ENCODE data around the gene RALY.
A peak's percentile ranks its signal among the peaks of the same experiment; 100 is the strongest.

RALY gene

DNA sequence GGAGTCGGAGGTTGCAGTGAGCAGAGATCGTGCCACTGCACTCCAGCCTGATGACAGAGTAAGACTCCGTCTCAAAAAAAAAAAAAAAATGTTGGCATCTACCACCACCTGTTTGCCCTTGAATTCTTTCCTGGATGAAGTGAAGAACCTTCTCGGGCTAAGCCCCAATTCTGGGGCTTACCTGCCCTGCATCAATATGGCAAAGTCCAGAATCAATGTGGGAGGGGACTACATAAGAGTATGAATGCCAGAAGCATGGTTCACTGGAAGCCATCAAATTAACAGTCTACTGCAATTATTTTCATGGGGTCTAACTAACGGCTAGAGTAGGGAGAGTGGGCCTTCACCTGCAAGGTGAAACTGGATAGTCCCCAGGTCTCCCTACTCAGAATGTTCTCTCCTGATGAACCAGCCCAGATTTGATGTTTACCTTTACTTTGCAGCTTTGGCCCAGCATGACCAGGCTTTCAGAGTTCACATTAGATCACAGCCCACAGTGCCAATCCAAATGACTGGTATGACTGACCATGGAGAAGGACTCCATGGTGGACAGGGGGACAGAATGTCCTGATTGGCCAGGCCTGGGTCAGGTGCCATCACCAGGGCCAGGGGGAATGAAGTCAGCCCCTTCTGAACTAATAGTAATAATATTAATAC lies 7.0 kb upstream of the RALY start:
- no peak for DNase-seq (ENCODE audit: low read depth in 2 of 2)

- no peak for DNase-seq (ENCODE audit: low read depth in 2 of 2)
These were observed 3.6 kb upstream of the RALY start for GRCh38 chr20:33990075-33990474.

DNA sequence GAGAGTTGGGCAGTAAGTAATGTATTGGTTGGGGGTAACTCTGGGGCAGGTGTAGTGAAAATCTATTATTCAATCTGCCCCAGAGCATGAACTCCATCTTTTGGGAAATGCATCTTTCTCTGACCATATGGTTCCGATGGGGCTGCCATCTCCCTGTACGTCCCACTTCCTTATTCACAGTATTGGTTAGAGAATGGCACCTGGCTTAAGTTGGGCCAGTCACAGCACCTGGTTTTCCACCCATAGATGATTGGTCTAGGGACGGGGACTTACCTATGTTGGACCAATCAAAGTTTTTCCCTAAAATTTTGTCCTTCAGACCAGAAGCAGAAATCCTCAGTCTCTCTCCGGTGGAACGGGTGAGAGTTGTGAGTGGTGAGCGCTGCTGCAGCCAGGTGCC lies 2.2 kb upstream of the RALY start:
- no peak for DNase-seq (ENCODE audit: low read depth in 2 of 2)

- no peak for DNase-seq (ENCODE audit: low read depth in 2 of 2)
These were observed 1.4 kb upstream of the RALY start for GRCh38 chr20:33992145-33992922.

DNA sequence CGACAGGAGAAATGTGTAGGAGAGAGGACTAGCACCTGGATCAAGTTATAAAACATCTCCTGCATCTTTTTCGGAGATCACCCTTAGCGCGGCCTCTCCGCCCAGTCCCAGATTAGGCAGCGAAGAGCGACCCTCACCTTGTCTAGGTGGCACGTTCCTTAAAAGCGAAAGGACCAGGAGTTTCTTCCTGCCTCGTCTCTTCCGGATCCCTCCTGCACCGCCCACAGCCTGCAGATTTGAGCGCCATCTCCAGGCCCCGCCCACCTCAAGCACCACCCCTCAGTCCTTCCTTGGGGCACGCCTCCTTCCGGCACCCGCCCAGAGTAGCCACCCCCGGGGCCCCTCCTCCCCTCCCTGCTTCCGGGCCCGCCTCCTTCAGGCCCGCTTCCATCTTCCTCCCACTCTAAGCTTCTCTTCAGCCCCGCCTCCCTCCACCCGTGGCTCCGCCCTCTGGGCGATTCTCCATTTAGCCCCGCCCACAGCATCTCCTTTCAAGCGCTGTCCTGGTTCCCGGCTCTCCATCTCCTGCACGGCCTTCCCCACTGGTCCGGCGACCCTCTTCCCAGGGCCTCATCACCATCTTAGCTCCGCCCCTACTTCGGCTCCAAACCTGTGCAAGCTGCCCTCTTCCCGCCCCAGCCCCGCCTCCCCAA lies 662 bp upstream of the RALY start:
- peak; percentile 99 for DNase-seq (ENCODE audit: low read depth in 2 of 2)

DNA sequence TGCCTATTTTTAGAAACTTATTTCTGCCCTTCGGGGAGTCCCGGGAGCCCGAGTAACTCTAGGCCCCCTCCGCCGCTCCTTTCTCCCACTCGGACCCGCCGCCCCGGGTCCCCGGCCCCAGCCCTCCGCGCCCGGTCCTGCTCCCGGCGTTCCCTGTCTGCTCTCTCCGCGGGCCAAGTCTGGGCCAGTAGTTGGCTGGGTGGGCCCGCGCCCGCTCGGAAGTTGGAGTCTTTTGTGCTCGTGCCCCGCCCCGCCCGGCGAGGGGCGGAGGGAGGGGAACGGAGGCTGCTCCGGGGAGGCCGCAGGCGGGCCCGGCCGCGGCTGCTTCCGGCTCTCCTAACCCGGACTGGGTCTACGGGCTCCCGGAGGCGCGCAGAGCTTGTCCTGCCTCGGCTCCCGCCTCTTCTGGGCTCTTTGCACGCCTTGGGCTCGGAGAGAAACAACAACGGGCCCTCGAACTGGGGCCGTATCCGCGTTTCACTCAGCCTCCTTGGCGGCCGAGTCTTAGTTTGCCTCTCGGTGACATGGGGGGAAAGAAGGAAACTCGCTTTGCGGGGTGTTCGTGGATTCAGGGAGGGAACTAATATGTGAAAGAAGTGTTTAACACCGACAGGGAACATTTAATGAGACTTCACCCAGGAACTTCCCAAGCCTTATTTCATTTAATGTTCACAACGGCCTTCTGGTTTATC lies 657 bp downstream of the RALY start:
- DNase-seq (ENCODE audit: low read depth in 2 of 2) = peak; percentile 56 to 75

GRCh38 chr20:33995053-33995831 lies 1.5 kb downstream of the RALY start:
- no peak for DNase-seq (ENCODE audit: low read depth in 2 of 2)

DNA sequence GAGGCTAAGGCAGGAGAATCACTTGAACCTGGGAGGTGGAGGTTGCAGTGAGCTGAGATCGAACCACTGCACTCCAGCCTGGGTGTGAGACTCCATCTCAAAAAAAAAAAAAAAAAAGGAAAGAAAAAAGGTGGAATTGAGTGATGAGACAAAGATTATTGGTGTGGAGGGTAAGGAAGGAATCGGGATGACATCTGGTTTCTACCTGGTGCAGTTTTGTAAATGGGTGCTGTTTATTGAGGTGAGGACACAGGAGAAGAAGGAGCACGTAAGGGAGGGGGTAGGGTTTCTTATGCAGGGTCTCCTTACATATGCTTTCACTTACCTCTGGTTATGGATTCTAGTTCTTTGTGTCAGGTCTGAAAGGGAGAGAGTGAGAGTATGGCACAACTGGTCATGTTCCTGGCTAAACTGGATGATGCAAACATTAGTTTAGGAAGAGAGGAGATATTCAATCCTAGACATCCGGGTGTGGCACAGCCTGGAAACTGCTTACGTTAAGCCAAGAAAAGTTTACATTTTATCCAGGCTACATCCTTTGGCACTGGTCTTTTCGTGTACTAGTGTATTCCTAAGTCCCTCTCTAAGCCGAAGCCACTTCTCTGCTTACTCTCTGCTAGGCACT lies 5.4 kb downstream of the RALY start:
- DNase-seq (ENCODE audit: low read depth in 2 of 2) = no peak

DNA sequence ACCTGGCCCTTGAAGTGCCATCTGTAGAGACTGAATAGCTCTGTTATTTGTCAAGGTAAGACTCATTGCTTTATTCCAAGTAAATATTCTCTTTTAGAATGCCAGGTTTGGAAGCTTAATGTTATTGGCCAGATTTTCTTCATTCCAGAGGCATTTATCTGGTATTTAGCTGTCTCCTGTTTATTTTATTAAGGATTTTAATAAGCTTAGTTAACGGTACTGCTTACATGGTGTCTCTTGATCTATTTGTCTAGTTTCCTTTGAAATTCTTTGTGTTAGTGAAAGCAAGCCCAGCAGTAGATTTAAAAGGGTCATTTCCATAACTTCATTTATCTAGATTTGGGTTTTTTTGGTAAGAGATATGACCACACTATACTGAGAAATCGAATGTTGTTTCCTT lies 7.7 kb downstream of the RALY start:
- DNase-seq (ENCODE audit: low read depth in 2 of 2) = no peak

GRCh38 chr20:34004227-34004626 lies 10.5 kb downstream of the RALY start:
- DNase-seq (ENCODE audit: low read depth in 2 of 2) = no peak

GRCh38 chr20:34004790-34005457 lies 11.2 kb downstream of the RALY start:
- DNase-seq (ENCODE audit: low read depth in 2 of 2) = no peak

- DNase-seq (ENCODE audit: low read depth in 2 of 2) = no peak
These were observed 12.9 kb downstream of the RALY start for GRCh38 chr20:34006619-34007018.

- DNase-seq (ENCODE audit: low read depth in 2 of 2) = no peak
These were observed 14.8 kb downstream of the RALY start for GRCh38 chr20:34008477-34008876.

DNA sequence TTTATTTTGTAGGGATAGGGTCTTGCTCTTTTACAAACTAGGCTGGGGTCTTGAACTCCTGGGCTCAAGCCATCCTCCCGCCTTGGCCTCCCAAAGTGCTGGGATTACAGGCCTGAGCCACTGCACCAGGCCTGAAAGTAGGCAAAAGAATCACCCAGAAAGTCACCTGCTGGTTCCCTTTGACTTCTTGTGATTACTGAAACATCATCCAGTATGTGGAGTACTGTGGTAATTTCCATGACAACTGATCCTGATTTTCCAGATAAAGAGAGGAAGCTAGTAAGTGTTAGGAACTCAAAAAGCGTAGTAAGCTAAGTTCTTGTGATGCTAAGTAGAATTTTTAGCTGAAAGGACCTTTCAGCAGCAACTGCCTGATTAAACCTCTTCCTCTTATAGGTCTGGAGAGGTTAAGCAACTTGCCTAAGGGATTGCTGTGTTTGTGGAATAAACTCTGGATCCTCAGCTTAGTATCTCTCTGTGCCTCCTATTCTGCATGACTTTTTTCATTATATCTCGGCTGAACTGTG lies 16.8 kb downstream of the RALY start:
- no peak for DNase-seq (ENCODE audit: low read depth in 2 of 2)

- DNase-seq (ENCODE audit: low read depth in 2 of 2) = no peak
These were observed 17.6 kb downstream of the RALY start for GRCh38 chr20:34011275-34011674.

GRCh38 chr20:34012330-34012729 lies 18.6 kb downstream of the RALY start:
- DNase-seq (ENCODE audit: low read depth in 2 of 2) = no peak

DNA sequence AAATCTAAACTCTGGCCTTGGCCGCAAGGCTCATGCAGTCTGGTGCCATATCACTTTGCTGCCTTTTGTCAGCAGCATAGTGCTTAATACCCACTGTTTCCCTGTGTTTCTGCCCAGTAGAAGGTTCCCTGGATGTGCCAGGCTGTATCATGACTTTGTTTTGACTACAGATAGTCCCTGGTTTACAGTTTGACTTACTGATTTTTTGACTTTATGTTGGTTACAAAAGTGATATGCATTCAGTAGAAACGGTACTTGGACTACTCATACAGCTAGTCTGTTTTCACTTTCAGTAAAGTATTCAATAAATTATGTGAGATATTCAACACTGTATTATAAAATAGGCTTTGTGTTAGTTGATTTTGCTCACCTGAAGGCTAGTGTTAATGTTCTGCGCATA lies 19.0 kb downstream of the RALY start:
- DNase-seq (ENCODE audit: low read depth in 2 of 2) = no peak

- no peak for DNase-seq (ENCODE audit: low read depth in 2 of 2)
These were observed 19.8 kb downstream of the RALY start for GRCh38 chr20:34013554-34013953.

DNA sequence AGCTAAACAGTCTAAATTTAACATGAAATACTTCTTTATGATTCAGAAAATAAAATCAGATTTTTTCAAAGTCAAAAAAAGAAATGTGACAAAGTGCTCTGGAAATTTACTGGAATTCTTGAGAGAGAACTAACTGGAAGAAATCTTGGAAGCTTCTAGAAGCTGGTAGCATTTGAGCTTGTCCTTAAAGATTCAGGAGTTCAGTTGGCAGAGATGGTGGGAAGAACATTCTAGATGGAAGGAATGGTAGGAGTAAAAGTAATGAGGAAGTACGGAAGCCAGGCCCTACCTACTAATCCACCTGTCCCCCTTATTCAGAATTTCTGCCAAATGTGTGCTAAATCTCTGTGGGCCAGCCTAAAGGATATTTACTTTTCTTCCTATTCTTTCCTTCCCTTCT lies 21.2 kb downstream of the RALY start:
- DNase-seq (ENCODE audit: low read depth in 2 of 2) = no peak
